ENCODE results near the gene GHDC. TPM values are rescaled to one million over a fixed set of nuclear protein-coding genes. Genes with fewer than 3 reads are reported as not detected.

GHDC gene, protein sequence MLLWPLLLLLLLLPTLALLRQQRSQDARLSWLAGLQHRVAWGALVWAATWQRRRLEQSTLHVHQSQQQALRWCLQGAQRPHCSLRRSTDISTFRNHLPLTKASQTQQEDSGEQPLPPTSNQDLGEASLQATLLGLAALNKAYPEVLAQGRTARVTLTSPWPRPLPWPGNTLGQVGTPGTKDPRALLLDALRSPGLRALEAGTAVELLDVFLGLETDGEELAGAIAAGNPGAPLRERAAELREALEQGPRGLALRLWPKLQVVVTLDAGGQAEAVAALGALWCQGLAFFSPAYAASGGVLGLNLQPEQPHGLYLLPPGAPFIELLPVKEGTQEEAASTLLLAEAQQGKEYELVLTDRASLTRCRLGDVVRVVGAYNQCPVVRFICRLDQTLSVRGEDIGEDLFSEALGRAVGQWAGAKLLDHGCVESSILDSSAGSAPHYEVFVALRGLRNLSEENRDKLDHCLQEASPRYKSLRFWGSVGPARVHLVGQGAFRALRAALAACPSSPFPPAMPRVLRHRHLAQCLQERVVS
- 11.3 and 12.8 TPM in 2 replicates for total RNA-seq

DNA sequence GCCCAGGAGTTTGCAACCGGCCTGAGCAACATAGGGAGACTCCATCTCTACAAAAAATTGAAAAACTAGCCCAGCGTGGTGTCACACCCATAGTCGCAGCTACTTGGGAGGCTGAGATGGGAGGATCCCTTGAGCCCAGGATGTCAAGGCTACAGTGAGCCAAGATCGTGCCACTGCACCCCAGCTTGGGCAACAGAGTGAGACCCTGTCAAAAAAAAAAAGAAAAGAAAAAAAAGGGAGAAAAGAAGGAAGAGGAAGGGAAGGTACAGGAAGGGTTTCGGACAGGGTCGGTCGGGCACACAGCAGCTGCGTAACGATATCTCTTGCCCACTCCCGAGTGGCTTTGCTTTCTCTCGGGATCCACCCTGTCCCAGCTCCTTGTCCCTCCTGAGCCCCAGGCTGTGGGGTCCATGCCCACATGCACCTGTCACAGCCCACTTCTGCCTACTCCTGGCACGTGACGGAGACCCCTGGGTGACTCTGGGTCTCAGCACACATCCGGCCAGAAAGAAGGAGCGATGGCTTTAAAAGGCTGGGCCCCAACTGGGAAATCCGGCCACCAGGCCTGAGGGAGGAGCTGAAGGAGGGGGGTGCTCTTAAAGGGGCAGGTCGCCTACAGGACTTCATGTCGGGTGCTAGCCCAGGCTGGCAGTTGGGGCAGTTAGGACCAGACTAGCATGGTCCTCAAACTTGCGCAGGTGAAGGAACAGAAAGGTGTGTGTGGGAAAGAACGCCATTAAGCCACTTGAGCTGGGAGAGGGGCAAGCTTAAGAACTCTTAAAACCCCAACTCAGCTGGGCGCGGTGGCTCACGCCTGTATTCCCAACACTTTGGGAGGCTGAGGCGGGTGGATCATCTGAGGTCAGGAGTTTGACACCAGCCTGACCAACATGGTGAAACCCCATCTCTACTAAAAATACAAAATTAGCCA is at the start of gene GHDC:
Gene GHDC (minus strand): TSS at position 526 of the 931 bp plus-strand sequence. CDS start 913 bp downstream, outside the sequence.

DNA sequence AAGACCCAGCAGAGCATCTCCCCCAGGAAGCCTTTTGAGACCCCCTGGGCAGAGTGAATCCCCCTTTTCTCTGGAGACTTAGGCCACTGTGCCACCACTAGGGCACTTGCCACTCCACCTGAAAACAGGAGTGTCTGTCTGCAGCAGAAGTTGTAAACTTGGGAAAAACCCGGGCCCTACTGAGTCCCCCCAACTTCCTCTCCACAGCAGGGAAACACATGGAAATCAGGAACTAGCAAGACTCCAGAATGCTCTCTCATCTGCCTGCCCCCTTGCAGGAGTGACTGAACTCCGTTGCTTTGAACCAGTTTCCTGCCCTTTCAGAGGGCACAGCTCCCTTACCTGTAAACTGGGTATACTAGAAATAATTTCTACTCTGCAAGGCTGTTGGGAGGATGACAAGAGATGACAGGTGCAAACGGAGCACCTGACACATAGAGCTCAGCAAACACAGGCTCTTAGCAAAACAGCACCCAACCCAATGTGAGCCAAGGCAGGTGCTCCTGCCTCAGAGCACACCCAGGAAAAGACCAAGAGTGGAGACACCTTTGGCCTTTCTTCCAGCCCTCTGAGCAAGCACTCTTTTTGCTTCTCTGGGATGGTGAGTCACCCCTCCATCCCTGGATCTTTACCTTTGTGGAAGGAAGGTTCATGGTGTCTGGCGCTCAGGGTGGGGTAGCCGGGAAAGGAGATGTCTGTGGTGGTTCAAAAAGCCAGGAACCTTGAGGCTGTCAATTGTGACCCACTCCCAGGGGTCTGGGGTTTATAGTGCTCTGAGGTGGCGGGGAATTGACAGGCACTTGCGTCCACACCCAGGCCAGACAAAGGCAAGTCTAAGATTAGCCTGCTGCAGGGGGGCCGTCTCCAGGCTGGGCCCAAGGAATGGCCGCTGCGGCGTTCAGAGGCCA is 9.3 kb downstream of the GHDC start, which contains the start of gene HCRT:
Gene HCRT (minus strand): TSS at position 740 of the 908 bp plus-strand sequence. CDS start 87 bp downstream, at position 653.

DNA sequence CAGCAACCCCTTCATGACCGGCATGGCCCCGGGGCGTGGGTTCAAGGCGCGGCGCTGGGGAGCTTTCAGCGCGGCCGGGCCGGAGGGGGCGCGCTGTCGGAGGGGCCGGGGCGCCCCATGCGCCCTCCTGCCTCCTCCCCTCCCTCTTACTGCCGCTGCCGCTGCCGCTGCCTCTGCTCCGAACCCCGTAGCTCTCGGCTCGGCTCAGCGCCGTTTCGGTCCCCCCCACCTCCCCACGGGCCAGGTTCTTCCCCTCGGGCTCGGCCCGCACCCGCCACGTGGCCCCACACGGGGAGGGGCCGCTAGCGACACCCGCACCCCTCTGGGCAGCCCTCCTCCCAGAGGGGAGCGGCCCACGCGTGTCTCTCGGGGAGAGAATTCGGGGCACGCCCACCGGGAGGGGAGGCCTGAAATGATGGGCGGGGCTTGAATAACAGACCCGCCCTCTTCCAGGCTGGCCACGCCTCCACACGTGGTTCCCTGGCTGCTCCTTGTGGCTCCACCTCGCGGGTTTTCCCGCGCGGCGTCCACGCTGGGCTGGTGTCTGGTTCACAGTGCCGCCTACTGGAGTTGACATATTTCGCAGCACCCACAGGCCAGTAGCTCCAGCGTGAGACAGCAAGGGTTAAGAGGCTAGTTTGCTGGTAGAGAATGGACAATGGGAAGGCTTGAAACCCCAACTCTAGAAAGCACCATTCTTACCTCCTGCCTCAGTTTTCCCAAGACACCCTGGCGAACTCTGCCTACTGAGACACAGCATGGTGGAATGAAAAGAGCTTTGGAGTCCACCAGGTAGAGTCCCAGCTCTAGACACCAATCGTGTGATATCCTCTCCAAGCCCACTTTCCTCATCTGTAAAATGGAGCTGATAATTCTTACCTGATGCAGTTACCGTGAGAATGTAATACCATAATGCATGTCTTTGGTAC is 13.1 kb downstream of the GHDC start, which contains the start of gene KCNH4:
Gene KCNH4 (minus strand): TSS at position 221 of the 929 bp plus-strand sequence. CDS start 197 bp downstream, at position 24.

Other genes starting within 250 kb of the GHDC start
- 22.0 and 36.4 TPM in 2 replicates for gene CNP, start 227.7 kb downstream of the GHDC start, total RNA-seq
- gene DNAJC7, start 177.1 kb downstream of the GHDC start, total RNA-seq: 41.1 and 48.0 TPM in 2 replicates
- 17.9 and 23.4 TPM in 2 replicates for gene NKIRAS2, start 174.4 kb downstream of the GHDC start, total RNA-seq
- 0.48 and 0.64 TPM in 2 replicates for gene C17orf113, start 143.9 kb downstream of the GHDC start, total RNA-seq
- gene ZNF385C, start 96.0 kb downstream of the GHDC start, total RNA-seq: under 0.01 TPM in 1 of 2 replicates, not detected in the other
- gene DHX58, start 81.8 kb downstream of the GHDC start, total RNA-seq: 6.0 and 10.8 TPM in 2 replicates
- gene KAT2A, start 73.1 kb downstream of the GHDC start, total RNA-seq: 10.9 and 12.5 TPM in 2 replicates
- gene HSPB9, start 71.7 kb downstream of the GHDC start, total RNA-seq: not detected in 2 replicates
- gene RAB5C, start 39.5 kb downstream of the GHDC start, total RNA-seq: 48.2 and 67.5 TPM in 2 replicates
- 0.21 TPM in 1 of 2 replicates, not detected in the other for gene KCNH4, start 13.4 kb downstream of the GHDC start, total RNA-seq
- gene HCRT, start 9.0 kb downstream of the GHDC start, total RNA-seq: not detected in 2 replicates
- gene STAT5B, start 81.9 kb upstream of the GHDC start, total RNA-seq: 15.4 and 17.7 TPM in 2 replicates
- 1.3 and 17.4 TPM in 2 replicates for gene STAT5A, start 94.0 kb upstream of the GHDC start, total RNA-seq
- gene STAT3, start 193.9 kb upstream of the GHDC start, total RNA-seq: 63.9 and 76.6 TPM in 2 replicates
- gene CAVIN1, start 228.8 kb upstream of the GHDC start, total RNA-seq: 85.0 and 210 TPM in 2 replicates